Activated CD4-positive, alpha-beta memory T cell treated with anti-CD3 and anti-CD28 coated beads for 36 hours (primary cell): ENCODE measurements around the gene CISD3. TPM values are rescaled to one million over a fixed set of nuclear protein-coding genes. Genes with fewer than 3 reads are reported as not detected.
A peak's percentile ranks its signal among the peaks of the same experiment; 100 is the strongest.
"Not testable (repeated sequence)": the region's sequence is repeated elsewhere in the genome, so short reads cannot be mapped to it uniquely, and the experiment has no call there.

Experiments
- CTCF ChIA-PET: fragments of 350-600 bp; sonication (Branson Sonifier 250); formaldehyde crosslinking; loops from one replicate; lab custom pipeline; 2021; ENCODE audit warnings: antibody characterized with exemption, inconsistent platforms; lab: Charles Lee
- POLR2A ChIA-PET: fragments of 350-600 bp; sonication (Branson Sonifier 250); formaldehyde crosslinking; loops from one replicate; lab custom pipeline; 2021; ENCODE audit warnings: antibody characterized with exemption; lab: Charles Lee
- DNase-seq: peaks from one replicate; pipeline ENCODE4 v3.0.0-alpha.2; 2020
- H3K27ac Mint-ChIP-seq: one replicate; pipeline ENCODE4 v1.8.0; 2021; ENCODE audit warnings: mixed read lengths
- H3K27me3 Mint-ChIP-seq: one replicate; pipeline ENCODE4 v1.8.0; 2021; ENCODE audit warnings: mixed read lengths
- H3K36me3 Mint-ChIP-seq: one replicate; pipeline ENCODE4 v1.8.0; 2021; ENCODE audit warnings: mixed read lengths
- H3K4me1 Mint-ChIP-seq: one replicate; pipeline ENCODE4 v1.8.0; 2021; ENCODE audit warnings: low read depth, mixed read lengths
- H3K4me3 Mint-ChIP-seq: one replicate; pipeline ENCODE4 v1.8.0; 2021; ENCODE audit warnings: mild to moderate bottlenecking, mixed read lengths
- H3K9me3 Mint-ChIP-seq: one replicate; pipeline ENCODE4 v1.8.0; 2021; ENCODE audit warnings: mixed read lengths
- intact Hi-C: fragments of 100-400 bp; cut with micrococcal nuclease; formaldehyde crosslinking; loops from one replicate; pipeline ENCODE4 v1.15.1; 2023
- total RNA-seq, 2 experiments: library from RNA; stranded (reverse); gene quantifications; one replicate each; pipeline ENCODE4 v1.2.3, GENCODE V29; 2021

CISD3 gene
- total RNA-seq, 2 experiments from 2014 or later = 54.7 to 59.1 TPM

DNA sequence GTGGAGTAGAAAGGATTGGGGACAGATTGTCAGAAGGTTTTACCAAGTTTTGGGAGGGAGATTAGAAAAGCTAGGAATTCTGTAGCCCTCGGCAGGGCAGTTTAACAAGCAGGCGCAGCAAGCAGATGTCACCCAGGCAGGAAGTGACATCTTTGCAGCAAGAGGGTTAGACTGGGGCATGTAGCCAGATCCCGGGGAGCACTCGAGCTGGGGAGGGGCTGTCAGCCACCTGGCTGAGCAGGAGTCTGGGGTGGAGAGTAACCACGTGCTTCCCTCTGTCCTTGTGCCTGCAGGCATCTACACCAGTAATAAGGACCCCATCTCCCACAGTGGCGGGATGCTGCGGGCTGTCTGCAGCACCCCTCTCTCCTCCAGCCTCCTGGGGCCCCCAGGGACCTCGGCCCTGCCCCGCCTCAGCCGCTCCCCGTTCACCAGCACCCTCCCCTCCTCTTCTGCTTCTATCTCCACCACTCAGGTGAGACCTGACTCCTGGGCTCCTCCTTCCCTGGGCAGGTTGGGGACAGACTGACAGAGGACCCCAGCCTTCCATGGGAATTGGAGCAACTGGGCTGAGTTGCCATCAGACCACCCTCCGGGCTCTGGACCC, 12.9 kb upstream of the CISD3 start:
- DNase-seq = no peak
- peaks cover 48% of the 10 kb centered on the region for H3K4me1 Mint-ChIP-seq
- H3K4me3 Mint-ChIP-seq = no peak overlapping the region
- ChIA-PET POLR2A (interaction anchor here (1.5 to 3.1 kb wide), 3 partner anchors 11 to 16 kb away, joined by 4 to 34 read pairs (median 10); partner anchors contain the start of gene MLLT6), CTCF (interaction anchor here (1.1 to 2.0 kb wide), 4 partner anchors 11 to 42 kb away, joined by 3 to 11 read pairs (median 8); partner anchors contain the start of gene EPOP)
- peaks cover 54% of the 10 kb centered on the region for H3K36me3 Mint-ChIP-seq
- H3K27ac Mint-ChIP-seq = peak overlapping the region; percentile 1
- no peaks in the 10 kb centered on the region for H3K27me3 Mint-ChIP-seq
- intact Hi-C loops = no loop called here
- no peaks in the 10 kb centered on the region for H3K9me3 Mint-ChIP-seq

DNA sequence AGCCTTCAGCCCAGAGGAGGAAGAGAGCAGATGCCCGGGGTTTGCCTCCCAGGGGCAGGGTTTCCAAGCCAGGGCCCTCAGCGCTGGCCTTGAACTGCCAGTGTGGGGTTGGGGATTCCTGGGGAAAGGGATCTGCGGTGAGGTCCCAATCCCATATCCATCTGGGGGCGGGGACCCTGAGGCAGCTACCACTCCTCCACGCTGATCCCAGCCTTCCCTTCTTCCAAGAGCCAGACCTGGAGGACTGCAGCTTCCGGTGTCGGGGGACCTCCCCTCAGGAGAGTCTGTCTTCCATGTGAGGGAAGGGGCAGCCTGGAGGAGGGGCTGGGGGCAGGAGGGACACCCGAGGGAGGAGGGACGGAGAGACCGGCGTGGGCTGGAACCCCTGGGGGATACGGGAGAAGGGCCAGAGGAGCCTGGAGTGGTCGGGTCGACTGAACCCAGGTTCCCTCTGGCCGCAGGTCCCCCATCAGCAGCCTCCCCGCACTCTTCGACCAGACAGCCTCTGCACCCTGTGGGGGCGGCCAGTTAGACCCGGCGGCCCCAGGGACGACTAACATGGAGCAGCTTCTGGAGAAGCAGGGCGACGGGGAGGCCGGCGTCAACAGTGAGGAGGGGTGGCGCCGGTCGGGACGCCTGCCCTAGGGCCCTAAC, 10.7 kb upstream of the CISD3 start:
- peaks cover 47% of the 10 kb centered on the region for H3K36me3 Mint-ChIP-seq

DNA sequence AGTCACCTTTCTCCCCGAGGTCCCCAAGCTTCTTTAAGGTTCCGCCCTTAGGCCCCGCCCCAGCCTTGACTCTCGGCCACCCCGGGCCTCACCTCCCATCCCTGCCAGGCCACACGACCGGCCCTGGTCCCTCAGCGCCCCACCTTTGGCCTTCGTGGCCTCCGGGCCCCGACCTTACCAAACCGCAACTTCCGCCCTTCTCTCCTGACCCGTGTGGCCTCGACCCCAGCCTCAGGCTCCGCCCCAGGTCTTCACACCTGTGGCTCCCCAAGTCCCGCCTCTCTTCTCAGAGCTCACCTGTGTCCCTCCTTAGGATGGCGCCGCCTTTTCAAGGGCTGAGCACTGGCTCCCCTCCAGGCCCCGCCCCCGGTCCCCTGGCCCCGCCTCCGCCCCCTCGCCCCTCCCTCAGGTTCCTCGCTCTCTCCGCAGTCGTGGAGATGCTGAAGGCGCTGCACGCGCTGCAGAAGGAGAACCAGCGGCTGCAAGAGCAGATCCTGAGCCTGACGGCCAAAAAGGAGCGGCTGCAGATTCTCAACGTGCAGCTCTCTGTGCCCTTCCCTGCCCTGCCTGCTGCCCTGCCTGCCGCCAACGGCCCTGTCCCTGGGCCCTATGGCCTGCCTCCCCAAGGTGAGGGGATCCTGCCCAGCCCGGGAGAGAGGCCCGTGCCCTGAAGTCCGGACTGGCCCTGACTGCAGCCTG, 10.0 kb upstream of the CISD3 start:
- H3K4me1 Mint-ChIP-seq = peaks cover 44% of the 10 kb centered on the region
- no peak for DNase-seq

More for the DNA sequence above, 10.7 kb upstream of the CISD3 start:
- H3K9me3 Mint-ChIP-seq = no peaks in the 10 kb centered on the region
- H3K27ac Mint-ChIP-seq = peak overlapping the region; percentile 50
- no peaks in the 10 kb centered on the region for H3K27me3 Mint-ChIP-seq
- intact Hi-C loops = no loop called here
- CTCF ChIA-PET = interaction anchor here (1.0 to 2.0 kb wide), 8 partner anchors 9 to 43 kb away, joined by 3 to 6 read pairs (median 6); no protein-coding TSS in a partner anchor
- no peak overlapping the region for H3K4me3 Mint-ChIP-seq
- no peak for DNase-seq
- POLR2A ChIA-PET = interaction anchor here (1.0 to 1.7 kb wide), 3 partner anchors 8 to 12 kb away, joined by 3 to 9 read pairs (median 4); no protein-coding TSS in a partner anchor
- H3K4me1 Mint-ChIP-seq = peaks cover 47% of the 10 kb centered on the region

DNA sequence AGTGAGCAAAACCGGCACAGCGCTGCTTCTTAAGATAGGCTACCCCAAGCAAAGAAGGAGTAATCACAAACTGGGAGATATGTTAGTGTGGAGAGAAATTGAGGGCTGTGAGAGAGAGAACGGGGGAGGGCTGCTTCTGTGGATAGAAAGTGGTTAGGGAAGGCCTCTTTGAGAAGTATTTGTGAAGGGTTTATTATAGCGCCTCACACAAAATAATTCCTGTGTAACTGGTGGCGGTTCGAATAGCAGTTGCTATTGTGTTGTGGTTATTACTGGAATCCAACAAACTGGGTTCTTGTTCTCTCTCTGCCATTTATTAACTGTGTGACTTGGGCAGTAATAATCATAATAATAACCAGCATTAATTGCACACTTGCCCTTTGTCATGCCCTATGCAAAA, 9.2 kb upstream of the CISD3 start:
- Mint-ChIP-seq H3K27me3 (no peaks in the 10 kb centered on the region), H3K36me3 (peaks cover 39% of the 10 kb centered on the region), H3K4me3 (no peak overlapping the region), H3K27ac (no peak overlapping the region), H3K9me3 (no peaks in the 10 kb centered on the region), H3K4me1 (peaks cover 43% of the 10 kb centered on the region)
- ChIA-PET POLR2A (interaction anchor here (1.3 kb wide), 1 partner anchor 15 kb away, joined by 3 read pairs; no protein-coding TSS in a partner anchor), CTCF (no interaction called here)
- intact Hi-C loops = no loop called here
- DNase-seq = no peak

More for the DNA sequence above, 10.0 kb upstream of the CISD3 start:
- H3K36me3 Mint-ChIP-seq = peaks cover 45% of the 10 kb centered on the region
- H3K27ac Mint-ChIP-seq = no peak overlapping the region
- no peaks in the 10 kb centered on the region for H3K27me3 Mint-ChIP-seq
- CTCF ChIA-PET = interaction anchor here (1.0 to 2.0 kb wide), 2 partner anchors 15 to 43 kb away, joined by 3 to 6 read pairs; no protein-coding TSS in a partner anchor
- intact Hi-C loops = no loop called here
- POLR2A ChIA-PET = no interaction called here
- no peaks in the 10 kb centered on the region for H3K9me3 Mint-ChIP-seq
- no peak overlapping the region for H3K4me3 Mint-ChIP-seq

DNA sequence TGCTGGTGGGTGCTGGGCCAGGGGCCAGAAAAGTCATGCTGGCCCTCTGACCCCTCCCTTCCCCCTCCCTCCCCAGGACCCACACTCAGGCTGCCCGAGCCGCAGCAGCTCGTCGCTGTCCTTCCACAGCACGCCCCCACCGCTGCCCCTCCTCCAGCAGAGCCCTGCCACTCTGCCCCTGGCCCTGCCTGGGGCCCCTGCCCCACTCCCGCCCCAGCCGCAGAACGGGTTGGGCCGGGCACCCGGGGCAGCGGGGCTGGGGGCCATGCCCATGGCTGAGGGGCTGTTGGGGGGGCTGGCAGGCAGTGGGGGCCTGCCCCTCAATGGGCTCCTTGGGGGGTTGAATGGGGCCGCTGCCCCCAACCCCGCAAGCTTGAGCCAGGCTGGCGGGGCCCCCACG, 8.3 kb upstream of the CISD3 start:
- no peak for DNase-seq
- ChIA-PET POLR2A (interaction anchor here (0.7 to 1.3 kb wide), 2 partner anchors 15 to 16 kb away, joined by 3 read pairs; no protein-coding TSS in a partner anchor), CTCF (no interaction called here)
- no peak overlapping the region for H3K27ac Mint-ChIP-seq
- H3K9me3 Mint-ChIP-seq = no peaks in the 10 kb centered on the region
- intact Hi-C loops = no loop called here
- H3K4me3 Mint-ChIP-seq = no peak overlapping the region
- peaks cover 37% of the 10 kb centered on the region for H3K36me3 Mint-ChIP-seq
- H3K4me1 Mint-ChIP-seq = peaks cover 46% of the 10 kb centered on the region
- no peaks in the 10 kb centered on the region for H3K27me3 Mint-ChIP-seq

DNA sequence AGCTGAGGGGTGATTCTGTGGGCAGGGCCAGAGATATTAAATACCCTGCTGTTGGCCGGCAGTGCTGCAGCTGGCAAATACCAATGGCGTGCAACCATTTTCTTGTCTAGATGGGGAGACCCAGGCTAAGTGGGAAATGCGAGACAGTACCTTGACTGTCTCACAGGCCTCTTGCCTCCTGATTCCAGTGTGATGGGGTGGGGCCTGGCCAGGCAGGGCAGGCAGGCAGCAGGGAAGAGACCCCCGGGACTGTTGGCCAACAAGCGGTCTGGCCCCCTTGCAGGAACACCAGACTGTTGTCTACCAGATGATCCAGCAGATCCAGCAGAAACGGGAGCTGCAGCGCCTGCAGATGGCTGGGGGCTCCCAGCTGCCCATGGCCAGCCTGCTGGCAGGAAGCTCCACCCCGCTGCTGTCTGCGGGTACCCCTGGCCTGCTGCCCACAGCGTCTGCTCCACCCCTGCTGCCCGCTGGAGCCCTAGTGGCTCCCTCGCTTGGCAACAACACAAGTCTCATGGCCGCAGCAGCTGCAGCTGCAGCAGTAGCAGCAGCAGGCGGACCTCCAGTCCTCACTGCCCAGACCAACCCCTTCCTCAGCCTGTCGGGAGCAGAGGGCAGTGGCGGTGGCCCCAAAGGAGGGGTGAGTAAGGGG, 5.7 kb upstream of the CISD3 start:
- intact Hi-C loops = no loop called here
- Mint-ChIP-seq H3K4me3 (no peak overlapping the region), H3K4me1 (peaks cover 64% of the 10 kb centered on the region), H3K27me3 (no peaks in the 10 kb centered on the region), H3K9me3 (no peaks in the 10 kb centered on the region), H3K27ac (peak overlapping the region; percentile 60), H3K36me3 (peaks cover 30% of the 10 kb centered on the region)
- DNase-seq = no peak
- POLR2A ChIA-PET = interaction anchor here (2.9 kb wide), 1 partner anchor 23 kb away, joined by 10 read pairs; no protein-coding TSS in a partner anchor
- CTCF ChIA-PET = interaction anchor here (2.6 kb wide), 1 partner anchor 11 kb away, joined by 9 read pairs; no protein-coding TSS in a partner anchor

DNA sequence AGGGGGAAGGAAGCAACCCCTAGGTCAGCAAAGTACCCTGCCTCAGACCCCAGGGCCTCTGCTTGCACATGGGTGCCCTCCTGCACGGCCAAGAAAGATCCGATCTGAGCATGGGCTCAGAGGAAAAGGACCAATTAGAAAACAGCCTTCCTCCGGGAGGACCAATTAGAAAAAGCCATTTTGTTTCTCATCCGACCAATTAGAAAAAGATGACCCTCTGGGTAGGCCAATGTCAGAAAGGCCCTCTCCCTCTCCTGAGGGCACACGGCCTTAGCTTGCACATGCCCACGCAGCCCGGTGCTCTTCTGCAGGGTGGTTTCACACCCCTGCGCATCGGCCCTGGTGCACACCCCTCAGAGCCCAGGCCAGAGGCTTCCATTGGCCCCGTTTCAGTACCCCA, 5.1 kb upstream of the CISD3 start:
- Mint-ChIP-seq H3K9me3 (no peaks in the 10 kb centered on the region), H3K4me3 (no peak overlapping the region), H3K27ac (peak overlapping the region; percentile 18), H3K4me1 (peaks cover 65% of the 10 kb centered on the region), H3K27me3 (no peaks in the 10 kb centered on the region), H3K36me3 (peaks cover 28% of the 10 kb centered on the region)
- DNase-seq = no peak
- ChIA-PET CTCF (interaction anchor here (2.6 kb wide), 1 partner anchor 10 kb away, joined by 9 read pairs; no protein-coding TSS in a partner anchor), POLR2A (interaction anchor here (2.9 kb wide), 1 partner anchor 23 kb away, joined by 10 read pairs; no protein-coding TSS in a partner anchor)
- intact Hi-C loops = no loop called here

DNA sequence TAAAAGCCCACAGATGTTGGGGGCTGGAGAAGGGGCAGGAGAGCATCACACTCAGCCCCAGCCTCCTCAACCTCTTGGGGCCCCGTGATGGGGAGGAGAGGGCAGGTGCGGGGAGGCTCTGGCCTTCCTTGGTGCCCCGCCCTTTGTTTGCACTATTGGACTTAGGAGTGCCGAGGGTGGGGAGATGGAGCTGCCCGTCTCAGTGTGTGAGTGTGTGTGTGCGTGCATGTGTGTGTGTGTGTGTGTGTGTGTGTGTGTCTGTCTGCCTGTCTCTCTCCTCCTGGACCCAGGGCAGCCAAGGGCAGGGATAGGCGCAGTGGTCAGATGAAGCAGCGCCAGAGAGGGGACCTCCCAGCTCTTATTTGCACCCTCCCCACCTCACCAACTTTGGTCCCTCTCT, 4.0 kb upstream of the CISD3 start:
- peak overlapping the region; percentile 84 for H3K27ac Mint-ChIP-seq
- H3K27me3 Mint-ChIP-seq, H3K4me3 Mint-ChIP-seq, DNase-seq, intact Hi-C loops, H3K9me3 Mint-ChIP-seq: not testable (repeated sequence)
- POLR2A ChIA-PET = interaction anchor here (3.5 to 6.6 kb wide), 2 partner anchors 23 to 50 kb away, joined by 16 to 116 read pairs; partner anchors contain the start of genes EPOP and MLLT6
- peaks cover 23% of the 10 kb centered on the region for H3K36me3 Mint-ChIP-seq
- CTCF ChIA-PET = interaction anchor here (0.9 to 3.0 kb wide), 2 partner anchors 9 to 19 kb away, joined by 3 to 9 read pairs; no protein-coding TSS in a partner anchor
- peaks cover 60% of the 10 kb centered on the region for H3K4me1 Mint-ChIP-seq

DNA sequence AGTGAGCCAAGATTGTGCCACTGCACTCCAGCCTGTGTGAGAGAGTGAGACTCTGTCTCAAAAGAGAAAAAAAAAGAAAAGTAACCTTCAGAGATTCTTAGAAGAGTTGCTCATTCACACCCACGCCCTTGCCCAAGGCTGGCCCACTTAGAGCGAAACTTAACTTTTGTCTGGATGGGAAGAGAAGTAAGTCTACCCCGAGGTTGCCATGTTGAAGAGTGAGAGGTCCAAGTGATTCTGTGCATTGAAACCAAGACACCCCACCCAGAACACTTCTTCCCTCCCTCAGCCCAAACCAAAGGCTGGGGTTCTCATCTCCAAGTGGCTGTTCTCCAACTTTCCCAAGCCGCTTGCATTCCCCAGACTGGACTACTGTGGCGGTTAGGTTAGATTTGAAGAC, 2.4 kb upstream of the CISD3 start:
- peak overlapping the region; percentile 73 for H3K4me3 Mint-ChIP-seq
- intact Hi-C loops = loop anchor here (1.0 kb wide), 3 partner anchors 21 to 26 kb away; partner anchors contain the start of gene PSMB3
- no peaks in the 10 kb centered on the region for H3K9me3 Mint-ChIP-seq
- peaks cover 68% of the 10 kb centered on the region for H3K4me1 Mint-ChIP-seq
- ChIA-PET CTCF (interaction anchor here (1.1 to 3.0 kb wide), 8 partner anchors 9 to 143 kb away, joined by 3 to 21 read pairs (median 8); partner anchors contain the start of genes EPOP, LASP1 and PSMB3), POLR2A (interaction anchor here (0.9 to 6.6 kb wide), 6 partner anchors 9 to 52 kb away, joined by 3 to 116 read pairs (median 10); partner anchors contain the start of genes EPOP and MLLT6)
- DNase-seq = peak; percentile 94
- peak overlapping the region; percentile 98 for H3K27ac Mint-ChIP-seq
- H3K27me3 Mint-ChIP-seq = no peaks in the 10 kb centered on the region
- H3K36me3 Mint-ChIP-seq = peaks cover 21% of the 10 kb centered on the region

DNA sequence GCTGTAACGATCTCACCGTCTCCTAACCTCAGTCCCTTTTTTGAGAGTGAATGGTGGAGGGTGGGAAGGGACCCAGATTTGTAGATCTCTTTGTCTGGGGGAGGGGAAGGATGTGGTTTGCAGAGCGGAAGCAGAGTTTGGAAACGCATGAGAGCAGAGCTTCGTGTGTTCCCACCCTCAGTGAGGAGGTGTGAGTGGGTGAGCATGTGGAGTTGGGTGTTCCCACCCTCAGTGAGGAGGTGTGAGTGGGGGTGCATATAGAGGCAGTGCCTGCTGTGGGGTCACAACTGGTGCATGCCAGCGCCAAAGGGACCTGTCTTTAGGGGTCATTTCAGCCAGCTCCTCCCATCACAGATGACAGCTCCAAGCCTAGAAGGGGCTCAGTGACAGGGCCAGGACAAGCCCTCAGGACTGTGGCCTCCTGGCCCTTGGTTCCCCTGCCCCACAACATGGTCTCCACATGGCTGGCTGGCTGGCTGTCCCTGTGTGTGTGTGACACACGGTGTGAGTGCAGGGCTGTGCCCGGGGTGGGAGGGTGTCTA, 1.8 kb upstream of the CISD3 start:
- Mint-ChIP-seq H3K4me3 (peak overlapping the region; percentile 73), H3K36me3 (peaks cover 24% of the 10 kb centered on the region), H3K27ac (peak overlapping the region; percentile 98), H3K27me3 (no peaks in the 10 kb centered on the region), H3K4me1 (peaks cover 70% of the 10 kb centered on the region), H3K9me3 (no peaks in the 10 kb centered on the region)
- POLR2A ChIA-PET = interaction anchor here (0.6 to 6.6 kb wide), 9 partner anchors 10 to 201 kb away, joined by 3 to 116 read pairs (median 4); partner anchors contain the start of genes EPOP, MLLT6 and PSMB3
- intact Hi-C loops = loop anchor here (1.0 kb wide), 1 partner anchor 22 kb away; no protein-coding TSS in a partner anchor
- peak; percentile 81 for DNase-seq
- CTCF ChIA-PET = interaction anchor here (0.8 to 3.0 kb wide), 14 partner anchors 10 to 169 kb away, joined by 3 to 21 read pairs (median 6); partner anchors contain the start of genes EPOP, LASP1, MLLT6 and PSMB3
